Heart left ventricle (tissue), 16 donors: ENCODE data around the gene BCL3. TPM values are rescaled to one million over a fixed set of nuclear protein-coding genes. Genes with fewer than 3 reads are reported as not detected.
A peak's percentile ranks its signal among the peaks of the same experiment; 100 is the strongest.

Experiments used
- ATAC-seq, 4 donors: fragments of 200-7000 bp; cut with Tn5 transposase; one replicate each; pipeline ENCODE4 v1.9.1; 2020 to 2022; ENCODE audit warnings: moderate library complexity in 4 of 4, mild to moderate bottlenecking in 3 of 4, moderate number of reproducible peaks in 1 of 4
- DNase-seq, 5 donors: peaks; one replicate each; pipeline ENCODE4 v3.0.0-alpha.2; 2020
- H3K27ac ChIP-seq, 12 donors: fragments of 200-600 bp; sonication (generic) in 4 of 12; one replicate each; pipeline versions ENCODE4 v1.5.0 to v1.8.0; 2016 to 2022; ENCODE audit warnings: mild to moderate bottlenecking in 2 of 12
- H3K27me3 ChIP-seq, 9 donors: fragments of 200-600 bp; sonication (generic) in 2 of 9; one replicate each; pipeline versions ENCODE4 v1.5.1 to v1.8.0; 2016 to 2022; ENCODE audit warnings: mild to moderate bottlenecking in 3 of 9
- H3K36me3 ChIP-seq, 9 donors: fragments of 200-600 bp; sonication (generic) in 2 of 9; one replicate each; pipeline versions ENCODE4 v1.5.0 to v1.8.0; 2018 to 2022; ENCODE audit warnings: mild to moderate bottlenecking in 2 of 9
- H3K4me1 ChIP-seq, 12 donors: fragments of 200-600 bp; sonication (generic) in 4 of 12; one replicate each; pipeline versions ENCODE4 v1.5.0 to v1.8.0; 2016 to 2022; ENCODE audit warnings: mild to moderate bottlenecking in 3 of 12
- H3K4me3 ChIP-seq, 12 donors: fragments of 200-600 bp; sonication (generic) in 4 of 12; one replicate each; pipeline versions ENCODE4 v1.5.0 to v1.8.0; 2017 to 2022; ENCODE audit warnings: mild to moderate bottlenecking in 9 of 12, moderate library complexity in 4 of 12
- H3K9me3 ChIP-seq, 12 donors: fragments of 200-600 bp; sonication (generic) in 4 of 12; one replicate each; pipeline versions ENCODE4 v1.5.0 to v1.8.0; 2016 to 2022; ENCODE audit warnings: mild to moderate bottlenecking in 1 of 12
- CTCF ChIP-seq, 12 donors: fragments of 200-600 bp; sonication (generic) in 4 of 12; IDR thresholded peaks; one replicate each; pipeline versions ENCODE4 v1.5.0 to v1.8.0; 2018 to 2022; ENCODE audit warnings: antibody characterized with exemption in 12 of 12, mild to moderate bottlenecking in 5 of 12
- POLR2A ChIP-seq, 2 donors: fragments of 450-650 bp; IDR thresholded peaks; one replicate each; pipeline ENCODE4 v1.6.1; 2017; ENCODE audit warnings: antibody characterized with exemption in 2 of 2, mild to moderate bottlenecking in 2 of 2, moderate library complexity in 2 of 2
- WGBS, 4 donors: extraction: QIAGEN DNeasy Blood & Tissue Kit in 2 of 4; methylation state at CpG; one replicate each; pipeline versions ENCODE4 v1.1.5 to v1.1.7; 2013 to 2018; 5-methylcytosine and 5-hydroxymethylcytosine counted together
- intact Hi-C, 10 donors: fragments of 100-400 bp; cut with DNase I; formaldehyde crosslinking; loops; one replicate each; pipeline versions ENCODE4 v1.11.1 to v1.14.2; 2022
- microRNA-seq, 4 donors: library from miRNA; unstranded; fragments of <30 nt; microRNA quantifications; one replicate each; pipeline versions ENCODE4 to v1.2.0, GENCODE V29; 2017 to 2020
- polyA plus RNA-seq, 2 donors: library from polyadenylated mRNA; stranded (reverse); fragments of 200-250 nt; gene quantifications; one replicate each; pipeline ENCODE4 v1.2.3, GENCODE V29; 2013
- total RNA-seq, 9 donors: library from RNA; depleted of rRNA in 2 of 9; stranded (reverse); fragments of >200 nt in 2 of 9; fragmentation: NEBNext Ultra II Directional in 3 of 9; extraction: Animal tissue kit (Norgen Biotek cat#: 25700) in 3 of 9; gene quantifications; one replicate each; pipeline versions ENCODE4 v1.1.0 to v1.2.4, GENCODE V29; 2016 to 2023
- donor health status: ischemic (EF 13 %, LVEDD 7.1; RV severe dilation, severe dysfunction).
- donor health status: healthy with polysubstance abuse.
- donor health status: DM: no; HTN: yes; CAD: no.
- donor health status: DM: no; HTN: no; CAD: no.
- donor health status: ischemic (EF 25% LVEDD 6.9; RV normal size, moderate dysfunction).
- donor health status: ischemic (EF 25% LVEDD 5.7; RV mildly dilated, moderate dysfunction).
- donor health status: healthy.
- donor health status: DM: yes; HTN: yes; CAD: no.
- donor health status: ischemic (EF 35%, LVEDD 5.7; RV mildly dilated, moderate dysfunction).
- donor health status: nonischemic (EF 11% LVEDD 7.7; RV severe dilation, severe dysfunction).
- donor health status: DM: yes; HTN: yes; CAD: no.
- donor health status: PGD.
- donor health status: ischemic (EF 29% LVEDD 5.4; RV normal size, mild dysfunction).
- donor health status: nonischemic (EF 23%, LVEDD 6.1; RV moderate dilation, normal function).

The BCL3 gene
- total and polyA plus RNA-seq, 11 donors, result 11.7 to 90.5 (median 18.9) TPM

DNA sequence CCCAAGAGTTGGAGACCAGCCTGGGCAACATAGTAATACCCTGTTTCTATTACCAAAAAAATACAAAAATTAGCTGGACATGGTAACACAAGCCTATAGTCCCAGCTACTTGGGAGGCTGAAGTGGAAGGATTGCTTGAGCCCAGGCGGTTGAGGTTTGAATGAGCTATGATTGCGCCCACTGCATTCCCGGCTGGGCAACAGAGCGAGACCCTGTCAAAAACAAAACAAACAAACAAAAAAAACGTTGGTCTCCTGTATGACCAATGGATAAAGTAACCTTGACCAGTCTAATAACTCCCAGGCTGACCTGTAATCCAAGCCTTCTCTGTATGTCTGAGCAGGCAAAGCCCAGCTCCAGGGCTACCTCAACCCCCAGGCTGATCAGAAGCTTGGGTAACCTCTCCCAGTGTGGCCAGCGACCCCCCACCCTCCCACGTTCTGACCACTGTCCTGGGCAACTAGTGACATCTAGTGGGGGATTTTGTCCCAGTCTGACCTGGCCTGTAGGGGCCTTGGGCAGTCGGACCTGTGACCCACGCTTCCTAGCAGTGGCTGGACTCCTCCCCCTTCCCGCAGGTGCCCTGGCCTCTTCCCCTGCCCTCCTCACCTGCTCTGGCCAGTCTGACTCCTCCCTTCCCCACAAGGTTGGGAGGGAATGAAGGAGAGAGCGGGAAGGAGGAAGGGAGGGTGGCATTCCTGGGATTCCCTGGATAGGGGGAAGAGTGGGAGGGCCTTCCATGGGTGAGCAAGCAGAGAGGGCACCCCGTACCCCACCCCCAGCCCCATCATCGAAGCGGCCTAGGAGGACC lies 59.3 kb downstream of the BCL3 start:
- no peak for TF ChIP-seq POLR2A (IDR thresholded peaks at IDR 0.05)
- peak; percentile 26 to 74 (median 58) for TF ChIP-seq CTCF (IDR thresholded peaks at IDR 0.05)
- H3K9me3 ChIP-seq, result no peaks in the 10 kb centered on the region
- 21 to 28% (median 26%) methylated on average over 14 of the region's 14 CpGs for WGBS, 4 donors
- peak overlapping the region in 8 of 12 donors; percentile 63 to 94 (median 84) for H3K4me3 ChIP-seq
- ATAC-seq (peak; percentile 45 to 69 (median 62)), DNase-seq (peak in 1 of 5 donors; percentile 36)
- peak overlapping the region in 11 of 12 donors; percentile 53 to 97 (median 86) for H3K27ac ChIP-seq
- H3K4me1 ChIP-seq, result peaks cover 0 to 46% (median 22%) of the 10 kb centered on the region in 12 donors
- H3K36me3 ChIP-seq, result peaks cover 0 to 17% (median 4%) of the 10 kb centered on the region in 9 donors
- peaks cover 0 to 8% (median 0%) of the 10 kb centered on the region in 9 donors for H3K27me3 ChIP-seq
- intact Hi-C loops, result loop anchor here in 4 of 10 donors (2.0 kb wide), 2 partner anchors 23 to 37 kb away; no protein-coding TSS in a partner anchor

DNA sequence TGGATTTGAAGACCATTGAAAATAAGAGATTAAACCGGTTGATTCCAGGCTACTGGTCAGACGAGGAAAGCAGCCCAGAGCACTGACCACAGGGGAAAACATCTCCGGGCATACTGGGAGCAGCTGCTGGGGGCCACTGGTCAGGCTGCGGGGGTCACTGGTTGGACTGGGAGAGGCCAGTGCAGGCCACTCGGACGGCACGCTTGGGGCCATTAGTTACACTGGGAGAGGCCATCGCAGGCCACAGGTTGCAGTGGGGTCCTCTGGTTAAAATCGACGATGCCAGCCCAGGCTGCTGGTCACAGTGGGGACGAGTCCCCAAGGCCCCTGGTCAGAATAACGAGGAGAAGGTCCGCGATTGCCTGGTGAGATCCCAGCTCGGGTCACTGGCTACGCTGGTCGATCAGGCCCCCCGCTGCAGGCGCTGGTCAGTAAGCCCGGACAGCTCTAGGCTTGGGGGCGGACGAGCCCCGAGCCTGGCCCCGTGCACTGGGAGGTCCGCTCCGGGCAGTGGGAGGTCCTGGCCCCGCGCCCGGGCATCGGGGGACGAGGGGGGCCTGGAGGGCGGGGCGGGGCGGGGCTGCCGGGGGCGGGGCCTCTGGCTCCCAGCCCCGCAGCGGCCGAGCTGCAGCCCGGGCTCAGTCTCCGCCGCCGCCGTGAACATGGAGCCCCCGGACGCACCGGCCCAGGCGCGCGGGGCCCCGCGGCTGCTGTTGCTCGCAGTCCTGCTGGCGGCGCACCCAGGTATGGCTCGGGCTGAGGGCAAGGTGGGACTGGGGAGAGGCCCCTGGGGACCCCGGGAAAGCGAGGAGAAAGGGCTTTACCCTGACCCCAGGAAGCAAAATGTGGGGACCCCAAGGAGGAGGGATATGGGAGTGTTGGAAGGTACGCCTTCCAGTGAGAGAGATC lies 60.2 kb downstream of the BCL3 start, which contains the start of gene BCAM:
TSS of gene BCAM (plus strand) at position 641 of the 909 bp plus-strand sequence. CDS start at position 663, 22 bp downstream.
- peak; percentile 80 to 96 (median 92) for ATAC-seq
- Histone ChIP-seq H3K27ac (peak within 1 kb of the TSS; percentile 8 to 97 (median 86)), H3K9me3 (no peaks in the 10 kb centered on the region), H3K27me3 (peaks cover 0 to 8% (median 0%) of the 10 kb centered on the region in 9 donors), H3K4me1 (peaks cover 0 to 50% (median 22%) of the 10 kb centered on the region in 12 donors), H3K36me3 (peaks cover 0 to 25% (median 12%) of the 10 kb centered on the region in 9 donors), H3K4me3 (peak within 1 kb of the TSS; percentile 32 to 94 (median 77))
- 0 to 2% (median 1%) methylated on average over 22 to 59 of the region's 59 CpGs for WGBS, 4 donors
- peak; percentile 87 to 93 (median 93) for DNase-seq
- TF ChIP-seq POLR2A (IDR thresholded peaks at IDR 0.05) (peak in 1 of 2 donors; percentile 68), CTCF (IDR thresholded peaks at IDR 0.05) (no peak)
- intact Hi-C loops, result loop anchor here in 4 of 10 donors (2.0 kb wide), 2 partner anchors 24 to 36 kb away; no protein-coding TSS in a partner anchor

Small RNAs within 50 kb of the gene (microRNA-seq; reads per million reads assigned to microRNA genes)
- 0 to 0.21 (median 0) reads per million in 4 donors for gene MIR8085

Other genes starting within 250 kb of the BCL3 start
- gene ZNF180, start 248.2 kb upstream of the BCL3 start, total RNA-seq, result 10 to 100 TPM in 1 of 9 donors, 1 to 10 TPM in 8; 3.5 to 14.2 (median 4.5) TPM
- 1 to 10 TPM; 2.0 to 5.0 TPM for gene ZNF180, start 248.2 kb upstream of the BCL3 start, polyA plus RNA-seq
- gene CEACAM20, start 219.0 kb upstream of the BCL3 start, total RNA-seq, result not detected
- not detected for gene CEACAM20, start 219.0 kb upstream of the BCL3 start, polyA plus RNA-seq
- gene IGSF23, start 135.1 kb upstream of the BCL3 start, total RNA-seq, result 1 to 10 TPM in 1 of 9 donors, under 1 TPM in 1, not detected in 7; 0.21 to 3.5 TPM
- under 1 TPM in 1 of 2 donors, not detected in 1; 0.83 TPM for gene IGSF23, start 135.1 kb upstream of the BCL3 start, polyA plus RNA-seq
- gene PVR, start 104.8 kb upstream of the BCL3 start, total RNA-seq, result 100 to 1,000 TPM in 2 of 9 donors, 10 to 100 TPM in 7; 33.7 to 140 (median 49.1) TPM
- 100 to 1,000 TPM in 1 of 2 donors, 10 to 100 TPM in 1; 34.1 to 143 TPM for gene PVR, start 104.8 kb upstream of the BCL3 start, polyA plus RNA-seq
- 1 to 10 TPM; 1.9 to 8.3 (median 5.1) TPM for gene CEACAM19, start 77.2 kb upstream of the BCL3 start, total RNA-seq
- 10 to 100 TPM in 1 of 2 donors, 1 to 10 TPM in 1; 5.1 to 12.8 TPM for gene CEACAM19, start 77.2 kb upstream of the BCL3 start, polyA plus RNA-seq
- gene CEACAM16, start 49.6 kb upstream of the BCL3 start, total RNA-seq, result not detected
- gene CEACAM16, start 49.6 kb upstream of the BCL3 start, polyA plus RNA-seq, result not detected
- not detected for gene CBLC, start 29.2 kb downstream of the BCL3 start, total RNA-seq
- gene CBLC, start 29.2 kb downstream of the BCL3 start, polyA plus RNA-seq, result under 1 TPM in 1 of 2 donors, not detected in 1; 0.04 TPM
- 100 to 1,000 TPM in 4 of 9 donors, 10 to 100 TPM in 5; 50.9 to 160 (median 94.3) TPM for gene BCAM, start 60.4 kb downstream of the BCL3 start, total RNA-seq
- 100 to 1,000 TPM in 1 of 2 donors, 10 to 100 TPM in 1; 55.3 to 126 TPM for gene BCAM, start 60.4 kb downstream of the BCL3 start, polyA plus RNA-seq
- gene NECTIN2, start 97.6 kb downstream of the BCL3 start, total RNA-seq, result 10 to 100 TPM; 37.0 to 99.6 (median 57.6) TPM
- gene NECTIN2, start 97.6 kb downstream of the BCL3 start, polyA plus RNA-seq, result 10 to 100 TPM; 40.9 to 96.5 TPM
- gene TOMM40, start 142.5 kb downstream of the BCL3 start, total RNA-seq, result 10 to 100 TPM; 32.2 to 58.8 (median 46.3) TPM
- 10 to 100 TPM; 41.3 to 79.9 TPM for gene TOMM40, start 142.5 kb downstream of the BCL3 start, polyA plus RNA-seq
- gene APOE, start 157.1 kb downstream of the BCL3 start, total RNA-seq, result 100 to 1,000 TPM in 2 of 9 donors, 10 to 100 TPM in 5, 1 to 10 TPM in 2; 4.1 to 149 (median 25.7) TPM
- 10 to 100 TPM; 33.2 to 35.7 TPM for gene APOE, start 157.1 kb downstream of the BCL3 start, polyA plus RNA-seq
- gene APOC1, start 165.9 kb downstream of the BCL3 start, total RNA-seq, result 10 to 100 TPM in 2 of 9 donors, 1 to 10 TPM in 5, under 1 TPM in 1, not detected in 1; 0.83 to 84.7 (median 3.8) TPM
- gene APOC1, start 165.9 kb downstream of the BCL3 start, polyA plus RNA-seq, result 1 to 10 TPM; 1.1 to 2.1 TPM
- not detected for gene APOC4, start 193.5 kb downstream of the BCL3 start, total RNA-seq
- gene APOC4, start 193.5 kb downstream of the BCL3 start, polyA plus RNA-seq, result not detected
- gene APOC2, start 197.3 kb downstream of the BCL3 start, total RNA-seq, result 1 to 10 TPM in 2 of 9 donors, under 1 TPM in 1, not detected in 6; 0.70 to 1.6 (median 1.3) TPM
- under 1 TPM in 1 of 2 donors, not detected in 1; 0.19 TPM for gene APOC2, start 197.3 kb downstream of the BCL3 start, polyA plus RNA-seq
- gene CLPTM1, start 206.7 kb downstream of the BCL3 start, total RNA-seq, result 100 to 1,000 TPM in 3 of 9 donors, 10 to 100 TPM in 6; 89.2 to 118 (median 96.0) TPM
- gene CLPTM1, start 206.7 kb downstream of the BCL3 start, polyA plus RNA-seq, result 100 to 1,000 TPM in 1 of 2 donors, 10 to 100 TPM in 1; 90.9 to 120 TPM